HUDEP-2 (cell line): ENCODE data around the gene POLR3A.
"Not testable (repeated sequence)": the region's sequence is repeated elsewhere in the genome, so short reads cannot be mapped to it uniquely, and the experiment has no call there.

ENCODE experiments used
- DNase-seq, 76 experiments: peaks; one replicate each; lab custom pipeline; 2025; ENCODE audit not compliant: unreplicated experiment in 76 of 76; lab: John Stamatoyannopoulos, UW

The POLR3A gene

DNA sequence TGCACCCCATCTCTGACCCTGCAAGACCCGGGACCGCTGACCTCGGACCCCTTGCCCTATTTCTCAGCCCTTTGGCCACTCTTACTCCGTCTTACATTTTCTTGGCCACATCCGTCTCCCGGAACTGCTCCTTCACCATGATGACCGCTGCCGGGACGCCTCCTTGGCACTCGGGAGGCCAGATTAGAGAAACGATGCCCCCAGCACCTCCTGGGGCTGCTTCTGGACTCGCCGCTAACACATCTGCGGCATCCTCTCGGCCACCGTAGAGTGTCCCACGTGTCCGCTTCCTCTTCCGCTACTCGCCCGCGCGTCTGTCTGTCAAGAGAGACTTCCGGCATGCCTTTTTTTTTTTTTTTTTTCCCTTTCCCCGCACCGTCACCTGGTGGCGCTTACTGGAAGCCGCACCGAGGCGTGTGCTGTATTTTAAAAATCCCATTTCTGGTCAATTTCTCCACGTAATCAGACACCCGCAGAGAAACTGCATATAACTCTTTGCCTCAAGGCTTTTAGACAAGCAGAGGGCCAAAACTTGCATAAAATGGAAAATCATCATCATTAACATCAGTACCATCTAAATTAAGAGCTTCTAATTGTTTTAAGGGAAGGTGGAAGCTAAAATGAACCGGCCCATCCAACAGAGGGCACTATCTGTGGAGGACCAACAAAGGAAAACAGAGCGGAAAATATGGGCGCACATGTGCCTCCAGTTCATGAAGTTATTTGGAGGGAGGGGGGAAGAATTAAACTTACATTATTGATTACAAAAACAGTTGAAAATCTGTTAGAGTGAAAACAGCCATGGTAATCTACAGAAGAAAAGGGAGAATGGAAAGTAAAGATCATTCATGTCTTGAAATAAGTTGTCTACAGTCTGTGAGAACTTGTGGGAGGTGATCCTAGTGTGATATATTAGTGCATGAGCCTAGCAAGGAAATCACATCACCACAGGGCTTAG is at the start of gene POLR3A:
Gene POLR3A, minus strand, starts transcription at position 247 of the 958 bp plus-strand sequence. Its CDS starts 108 bp downstream, at position 139.
- peak; percentile 18 to 96 (median 89) for DNase-seq

DNA sequence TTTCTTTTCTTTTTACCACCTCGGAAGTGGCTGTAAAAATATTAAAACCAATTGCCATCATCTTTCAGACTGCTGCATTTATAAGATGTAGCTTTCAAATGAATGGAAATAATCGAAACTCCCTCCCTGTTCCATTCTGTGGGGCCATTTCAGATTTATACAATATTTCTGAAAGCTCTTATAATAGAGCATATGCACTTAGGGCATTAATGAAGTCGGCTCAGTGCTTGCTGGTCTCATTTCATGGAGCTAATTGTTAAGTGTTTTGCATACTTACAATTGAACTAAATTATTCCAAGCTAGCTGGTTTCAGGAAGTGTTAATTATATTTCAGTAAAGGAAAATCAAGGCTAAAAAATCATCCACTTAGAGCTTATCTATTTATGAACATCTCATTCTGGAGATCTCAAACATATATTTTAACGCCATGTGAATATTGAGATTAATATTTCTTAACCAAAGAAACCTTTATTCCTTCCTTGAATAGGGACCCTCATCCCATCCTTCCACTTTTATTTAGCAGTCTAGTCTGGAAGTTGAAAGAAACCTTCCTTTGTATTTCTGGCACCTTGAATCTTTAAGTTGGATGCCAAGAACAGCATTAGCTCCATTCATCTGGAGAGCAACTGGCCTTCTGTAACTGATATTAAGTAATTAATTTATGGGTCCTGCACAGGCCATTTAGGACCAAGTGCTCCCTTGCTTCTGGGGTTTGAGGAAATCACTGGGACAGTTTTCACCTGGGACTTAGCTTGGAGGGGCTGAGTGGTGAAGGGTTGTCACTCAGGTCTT is 49.4 kb upstream of the POLR3A start:
- no peak for DNase-seq

DNA sequence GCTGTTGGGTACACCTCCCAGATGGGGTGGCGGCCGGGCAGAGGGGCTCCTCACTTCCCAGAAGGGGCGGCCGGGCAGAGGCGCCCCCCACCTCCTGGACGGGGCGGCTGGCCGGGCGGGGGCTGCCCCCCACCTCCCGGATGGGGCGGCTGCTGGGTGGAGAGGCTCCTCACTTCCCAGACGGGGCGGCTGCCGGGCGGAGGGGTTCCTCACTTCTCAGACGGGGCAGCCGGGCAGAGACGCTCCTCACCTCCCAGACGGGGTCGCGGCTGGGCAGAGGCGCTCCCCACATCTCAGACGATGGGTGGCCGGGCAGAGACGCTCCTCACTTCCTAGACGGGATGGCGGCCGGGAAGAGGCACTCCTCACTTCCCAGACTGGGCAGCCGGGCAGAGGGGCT is 46.5 kb upstream of the POLR3A start:
- not testable (repeated sequence) for DNase-seq

GRCh38 chr10:78072504-78072903 is 43.2 kb upstream of the POLR3A start:
- no peak for DNase-seq

DNA sequence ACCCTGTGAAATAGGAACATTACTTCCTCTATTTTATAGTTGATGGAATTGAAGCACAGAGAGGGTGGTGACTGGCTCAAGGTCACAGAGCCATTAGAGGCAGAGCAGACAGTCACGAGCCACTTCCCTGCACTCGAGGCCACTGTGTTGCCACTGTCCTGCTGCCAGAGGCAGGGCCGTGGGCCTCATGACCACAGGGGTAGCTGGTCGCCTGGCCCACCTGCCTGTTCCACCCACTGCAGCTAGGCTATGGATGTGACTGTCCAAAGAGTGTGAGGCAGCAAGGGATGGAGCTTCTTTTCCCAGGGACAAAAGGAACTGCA is 42.5 kb upstream of the POLR3A start:
- no peak for DNase-seq

DNA sequence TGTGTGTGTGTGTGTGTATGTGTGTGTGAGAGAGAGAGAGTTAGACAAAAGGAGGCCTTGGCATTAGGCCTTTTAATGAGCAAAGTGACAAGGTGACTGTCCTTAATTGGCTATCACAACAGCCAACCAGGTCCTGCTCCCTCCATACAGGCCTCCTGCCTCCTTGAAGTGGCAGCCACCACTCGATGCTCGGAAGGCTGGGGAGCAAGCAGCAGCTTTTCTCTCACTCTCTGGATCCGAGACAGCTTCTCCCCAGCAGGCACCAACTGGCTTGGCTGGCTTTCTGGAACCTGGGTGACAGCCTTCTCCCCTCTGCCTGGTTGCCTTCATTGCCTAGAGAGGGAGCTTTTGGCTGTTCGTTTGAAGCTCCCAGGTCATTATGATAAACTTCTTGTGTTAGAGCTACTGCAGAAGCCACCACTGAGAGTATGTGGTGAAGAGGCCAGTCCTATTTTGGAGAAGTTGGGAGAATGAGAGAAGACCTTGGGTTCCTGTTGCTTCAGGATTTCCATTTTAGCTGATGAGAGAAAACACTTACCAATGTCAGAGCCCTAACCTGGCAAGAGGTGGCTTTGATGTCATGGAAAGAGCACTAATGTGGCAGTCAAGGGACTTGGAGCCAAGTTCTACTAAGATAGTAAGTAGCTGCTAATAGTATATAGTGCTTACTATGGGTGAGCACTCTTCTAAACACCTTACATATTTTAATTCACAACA is 42.0 kb upstream of the POLR3A start:
- no peak for DNase-seq

GRCh38 chr10:78070726-78071125 is 41.4 kb upstream of the POLR3A start:
- DNase-seq, result no peak

DNA sequence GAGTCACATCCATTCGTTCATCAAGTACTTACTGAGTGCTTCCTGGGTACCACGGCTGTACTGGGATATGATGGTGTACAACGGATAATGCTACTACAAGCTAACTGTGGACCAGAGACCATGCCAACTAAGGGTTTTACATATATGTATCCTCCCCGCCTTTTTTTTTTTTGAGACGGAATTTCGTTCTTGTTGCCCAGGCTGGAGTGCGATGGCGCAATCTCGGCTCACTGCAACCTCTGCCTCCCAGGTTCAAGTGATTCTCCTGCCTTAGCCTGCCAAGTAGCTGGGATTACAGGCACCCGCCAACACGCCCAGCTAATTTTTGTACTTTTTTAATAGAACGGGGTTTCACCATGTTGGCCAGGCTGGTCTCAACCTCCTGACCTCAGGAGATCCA is 40.7 kb upstream of the POLR3A start:
- not testable (repeated sequence) for DNase-seq

DNA sequence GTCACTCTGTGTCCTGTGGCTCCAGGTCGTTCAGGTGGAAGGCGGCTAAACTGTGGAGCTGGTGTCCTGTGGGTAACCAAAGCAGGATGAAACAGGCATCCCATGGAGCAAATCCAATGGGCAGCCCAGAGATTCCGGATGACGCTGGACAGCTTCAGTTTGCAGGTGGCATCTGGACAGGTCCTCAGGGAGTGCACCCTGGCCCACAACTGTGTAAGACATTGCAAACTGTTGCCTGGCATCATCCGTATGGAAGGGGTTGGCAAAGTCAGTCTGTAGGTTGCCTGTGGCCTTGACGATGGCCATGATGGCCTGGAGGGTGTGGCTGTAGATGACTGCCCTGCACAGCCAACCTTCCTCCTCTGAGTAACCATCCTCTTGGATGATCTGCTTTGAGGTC is 39.8 kb upstream of the POLR3A start:
- DNase-seq, result no peak

GRCh38 chr10:78066728-78067430 is 37.6 kb upstream of the POLR3A start:
- DNase-seq, result no peak

GRCh38 chr10:78066012-78066411 is 36.7 kb upstream of the POLR3A start:
- DNase-seq, result no peak

GRCh38 chr10:78065611-78066010 is 36.3 kb upstream of the POLR3A start:
- no peak for DNase-seq

GRCh38 chr10:78064919-78065318 is 35.6 kb upstream of the POLR3A start:
- not testable (repeated sequence) for DNase-seq

DNA sequence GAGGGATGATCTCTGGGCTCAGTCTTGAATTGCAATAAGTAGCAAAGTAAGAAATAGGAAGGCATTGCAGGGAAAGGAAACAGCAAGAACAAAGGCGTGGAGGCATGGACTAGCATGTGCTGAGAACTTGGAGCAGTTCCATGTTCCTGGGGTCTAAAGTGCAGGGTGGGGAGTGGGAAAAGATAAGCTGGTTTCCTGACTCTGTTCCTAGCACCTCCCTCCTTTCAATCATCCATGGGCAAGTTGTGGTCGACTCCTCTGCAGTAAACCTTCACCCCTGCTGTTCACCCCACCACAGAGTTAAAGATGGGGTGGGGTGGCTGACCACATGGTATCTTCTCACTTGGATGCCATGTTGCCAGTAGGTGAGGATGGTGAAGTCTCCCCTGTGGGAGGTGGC is 33.9 kb upstream of the POLR3A start:
- DNase-seq, result no peak

DNA sequence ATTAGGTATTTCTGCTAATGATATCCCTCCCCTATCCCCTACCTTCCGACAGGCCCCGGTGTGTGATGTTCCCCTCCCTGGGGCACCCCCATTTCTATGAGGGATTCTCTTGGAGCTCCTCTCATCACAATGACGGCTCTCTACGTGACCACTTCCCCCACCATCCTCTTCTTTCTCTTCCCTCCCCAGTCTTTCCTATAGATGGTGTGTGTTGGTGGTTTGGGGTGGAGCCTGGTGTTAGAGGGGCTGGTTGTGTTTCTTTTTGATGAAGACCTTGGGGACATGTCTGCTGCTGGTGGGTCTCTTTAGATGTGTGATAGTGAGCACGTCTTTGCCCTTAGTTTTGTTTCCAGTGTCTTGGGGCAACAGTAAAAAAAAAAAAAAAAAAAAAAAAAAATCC is 33.0 kb upstream of the POLR3A start:
- no peak for DNase-seq

DNA sequence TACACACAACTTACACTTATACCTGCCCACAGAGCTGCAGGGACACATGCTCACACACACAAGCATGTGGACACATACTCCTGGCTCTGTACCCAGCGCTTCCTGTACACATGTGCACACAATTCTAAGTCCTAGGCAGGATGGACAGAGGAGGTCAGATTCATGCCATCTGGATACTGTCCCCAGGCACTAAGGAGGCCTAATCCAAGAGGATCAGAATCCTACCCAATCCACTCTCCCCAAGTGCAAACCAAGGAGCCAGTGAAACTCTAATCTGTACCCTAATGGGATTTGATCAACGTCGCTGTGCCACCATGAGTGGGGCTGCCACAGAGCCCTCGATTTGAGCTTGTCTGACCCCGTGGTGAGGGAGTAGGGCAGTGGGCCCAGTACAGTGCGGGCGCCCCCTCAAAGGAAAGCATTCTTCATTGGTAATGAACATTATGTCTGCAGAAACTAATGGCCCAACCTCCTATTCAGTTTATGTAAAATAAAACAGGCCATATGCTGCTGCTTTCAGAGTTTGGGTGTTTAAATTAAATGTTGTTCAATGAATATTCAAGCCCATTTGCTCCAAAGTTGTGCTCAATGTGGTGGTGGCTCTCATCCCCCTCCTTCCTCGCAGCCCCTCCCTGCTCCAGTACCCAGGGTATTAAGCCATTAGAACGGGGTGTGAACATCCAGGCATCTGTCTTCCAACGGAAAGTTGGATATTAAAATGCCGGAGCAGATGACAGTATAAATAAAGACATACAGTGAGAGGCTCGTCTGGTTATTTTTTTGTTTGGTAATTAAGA is 30.8 kb upstream of the POLR3A start:
- DNase-seq, result no peak

- DNase-seq, result no peak
Measured at GRCh38 chr10:78058562-78058961, 29.2 kb upstream of the POLR3A start.

- no peak for DNase-seq
Measured at GRCh38 chr10:78053211-78053868, 24.0 kb upstream of the POLR3A start.

DNA sequence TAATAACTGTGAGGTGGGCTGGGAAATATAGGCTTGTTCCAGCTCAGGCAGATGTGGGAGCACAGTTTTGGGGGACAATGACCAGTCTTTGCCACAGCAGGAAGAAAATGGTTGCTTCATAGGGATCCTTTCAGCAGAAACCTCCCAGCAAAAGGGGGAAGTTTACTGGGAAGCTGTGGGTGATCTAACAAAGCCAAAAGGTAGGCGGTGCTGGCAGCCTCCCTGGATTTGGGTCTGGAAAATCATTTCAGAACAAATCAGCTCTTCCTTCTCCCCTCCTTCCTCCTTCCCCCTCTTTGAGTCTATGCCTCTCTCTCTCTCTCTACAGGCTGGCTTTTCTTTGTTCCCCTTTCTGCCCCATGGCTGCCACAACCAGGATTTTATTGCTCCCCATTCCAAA is 20.5 kb upstream of the POLR3A start:
- no peak for DNase-seq
